ENCODE results near the gene SLC9A7.
A peak's percentile ranks its signal among the peaks of the same experiment; 100 is the strongest.

SLC9A7 gene

GRCh38 chrX:46703980-46704379 lies 54.9 kb downstream of the SLC9A7 start:
- DNase-seq (ENCODE audit: low spot score) = no peak

- no peak for DNase-seq (ENCODE audit: low spot score)
Measured at GRCh38 chrX:46698691-46699090, 60.2 kb downstream of the SLC9A7 start.

GRCh38 chrX:46695491-46695890 lies 63.4 kb downstream of the SLC9A7 start:
- DNase-seq (ENCODE audit: low spot score) = no peak

- DNase-seq (ENCODE audit: low spot score) = no peak
Measured at GRCh38 chrX:46694549-46694948, 64.4 kb downstream of the SLC9A7 start.

DNA sequence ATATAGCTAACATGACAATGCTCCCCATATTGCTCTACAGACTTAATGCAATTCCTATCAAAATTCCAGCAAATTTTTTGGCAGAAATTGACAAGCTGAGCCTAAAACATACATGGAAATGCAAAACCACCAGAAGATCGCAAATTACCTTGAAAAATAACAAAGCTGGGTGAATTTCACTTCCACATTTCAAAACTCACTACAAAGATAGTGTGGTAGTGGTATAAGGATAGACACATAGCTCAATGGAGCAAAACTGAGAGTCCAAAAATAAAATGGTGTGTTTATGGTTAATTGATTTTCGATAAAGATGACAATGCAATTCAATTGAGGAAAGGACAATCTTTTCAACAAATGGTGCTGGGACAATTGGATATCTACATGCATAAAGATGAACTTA lies 65.8 kb downstream of the SLC9A7 start:
- no peak for DNase-seq (ENCODE audit: low spot score)

- no peak for DNase-seq (ENCODE audit: low spot score)
Measured at GRCh38 chrX:46690818-46691217, 68.1 kb downstream of the SLC9A7 start.

DNA sequence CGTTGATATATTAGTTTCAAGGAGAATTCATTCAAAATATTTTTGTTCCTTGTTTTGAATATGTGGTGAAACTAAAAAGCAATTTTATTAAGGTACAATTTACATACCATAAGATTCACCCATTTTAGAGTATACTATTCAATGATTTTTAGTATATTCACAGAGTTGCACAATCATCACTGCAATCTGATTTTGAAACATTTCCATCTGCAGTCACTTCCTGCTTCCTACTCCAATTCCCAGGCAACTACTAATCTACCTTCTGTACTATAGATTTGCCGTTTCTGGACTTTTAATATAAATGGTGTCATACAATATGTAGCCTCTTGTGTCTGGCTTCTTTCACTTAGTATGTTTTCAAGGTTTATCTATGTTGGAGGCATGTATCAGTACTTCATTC lies 71.3 kb downstream of the SLC9A7 start:
- no peak for DNase-seq (ENCODE audit: low spot score)

DNA sequence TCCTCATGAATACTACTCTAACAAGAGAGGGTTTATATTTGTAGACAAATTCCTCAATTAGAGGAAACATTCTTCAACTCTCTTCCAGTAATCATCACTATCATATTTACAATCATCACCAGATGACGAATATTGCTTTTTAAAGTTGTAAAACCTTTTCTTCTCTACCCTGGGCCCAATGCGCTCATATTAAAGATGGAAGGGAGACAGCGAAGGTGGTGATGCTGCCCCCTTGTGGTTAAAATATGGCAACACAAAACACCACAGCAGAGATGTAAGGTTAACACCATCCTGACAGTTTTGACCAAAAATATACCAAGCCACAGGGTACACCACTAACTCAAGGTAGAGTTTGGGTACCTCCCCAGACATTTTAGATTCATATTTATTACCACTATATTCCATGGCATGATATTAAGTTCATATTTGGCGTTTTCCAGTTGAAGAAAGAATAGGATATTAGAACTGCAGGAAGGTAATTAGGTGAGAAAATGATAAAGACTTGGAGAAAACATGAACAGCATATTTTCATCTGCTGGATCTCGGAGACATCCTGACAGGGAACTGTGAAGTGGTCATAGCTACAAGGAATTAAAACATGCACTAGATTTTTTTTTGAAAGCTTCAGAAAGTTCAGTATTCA lies 72.8 kb downstream of the SLC9A7 start:
- peak; percentile 48 for DNase-seq (ENCODE audit: low spot score)

GRCh38 chrX:46683048-46683447 lies 75.9 kb downstream of the SLC9A7 start:
- DNase-seq (ENCODE audit: low spot score) = no peak

- no peak for DNase-seq (ENCODE audit: low spot score)
Measured at GRCh38 chrX:46681849-46682248, 77.1 kb downstream of the SLC9A7 start.

DNA sequence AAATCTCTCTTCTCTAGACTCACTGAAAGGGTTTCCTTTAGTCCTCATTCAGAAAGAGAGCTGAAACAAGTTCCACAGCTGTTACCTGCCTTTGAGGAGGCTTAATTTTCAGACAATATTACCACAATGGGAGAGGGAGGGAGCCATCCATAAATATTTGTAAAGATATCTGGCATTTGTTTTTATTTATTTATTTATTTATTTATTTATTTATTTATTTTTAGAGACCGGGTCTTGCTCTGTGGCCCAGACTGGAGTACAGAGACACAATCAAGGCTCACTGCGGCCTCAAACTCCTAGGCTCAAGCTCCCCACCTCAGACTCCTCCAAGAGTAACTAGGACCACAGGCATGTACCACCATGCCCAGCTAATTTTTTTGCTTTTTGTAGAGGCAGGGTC lies 80.7 kb downstream of the SLC9A7 start:
- no peak for DNase-seq (ENCODE audit: low spot score)

GRCh38 chrX:46676399-46677356 lies 82.2 kb downstream of the SLC9A7 start:
- no peak for DNase-seq (ENCODE audit: low spot score)

GRCh38 chrX:46673620-46674359 lies 85.1 kb downstream of the SLC9A7 start:
- DNase-seq (ENCODE audit: low spot score) = no peak

DNA sequence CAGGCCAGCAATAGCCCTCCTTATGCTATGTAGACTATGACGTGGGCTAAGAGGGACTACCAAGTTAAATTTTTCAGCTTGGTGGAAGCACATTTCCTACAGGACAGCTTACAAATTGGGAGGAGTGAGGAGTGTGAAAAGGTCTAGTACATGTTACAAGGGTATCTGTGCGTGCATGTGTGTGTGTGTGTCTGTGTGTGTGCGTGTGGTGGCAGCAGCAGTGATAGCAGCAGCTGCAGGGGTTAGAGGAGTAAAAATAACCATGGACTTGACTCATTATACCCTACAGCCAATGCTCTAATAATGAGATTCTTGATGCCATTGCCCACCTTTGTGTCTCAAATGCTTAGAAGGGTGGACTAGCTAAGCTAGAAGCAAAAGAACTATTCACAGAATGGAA lies 88.6 kb downstream of the SLC9A7 start:
- DNase-seq (ENCODE audit: low spot score) = no peak

GRCh38 chrX:46666831-46667230 lies 92.1 kb downstream of the SLC9A7 start:
- DNase-seq (ENCODE audit: low spot score) = no peak

DNA sequence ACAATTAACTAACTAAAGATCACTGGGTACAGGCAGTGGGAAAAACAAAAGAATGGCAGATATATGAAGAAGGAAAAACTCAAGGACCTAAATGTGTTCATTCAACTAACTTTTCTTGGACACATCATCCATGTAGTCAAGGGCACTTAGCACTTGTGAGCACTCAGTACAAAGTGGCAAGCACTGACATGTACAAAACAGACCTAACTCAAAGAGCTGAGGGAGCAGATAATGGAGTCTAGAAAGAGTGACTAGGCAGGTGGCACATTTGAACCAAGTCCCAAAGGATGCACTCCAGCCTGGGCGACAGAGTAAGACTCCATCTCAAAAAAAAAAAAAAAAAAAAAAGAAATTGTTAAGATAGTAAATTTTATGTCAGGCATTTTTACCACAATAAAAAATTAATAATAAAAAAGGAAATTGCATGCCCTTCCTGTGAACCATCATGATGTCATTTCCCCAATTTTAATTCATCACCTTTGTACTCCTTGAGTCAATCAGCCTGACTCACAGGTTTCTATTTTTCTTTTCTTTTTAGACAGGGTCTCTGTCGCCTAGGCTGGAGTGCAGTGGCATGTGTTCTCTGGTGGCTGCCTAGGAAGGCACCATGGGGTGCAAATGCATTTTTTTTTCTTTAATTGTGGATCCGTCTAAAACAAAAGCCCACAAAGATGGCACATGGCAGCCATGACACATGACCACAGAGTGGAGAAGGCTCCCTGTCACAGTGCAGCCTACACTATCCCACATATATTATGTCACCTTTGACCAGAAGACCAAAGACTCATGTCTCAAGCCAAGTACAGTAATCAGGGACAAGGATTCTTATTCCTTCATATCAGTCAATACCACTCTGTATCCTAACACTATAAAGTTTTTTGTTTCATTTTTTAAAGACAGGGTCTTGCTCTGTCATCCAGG lies 93.4 kb downstream of the SLC9A7 start:
- no peak for DNase-seq (ENCODE audit: low spot score)

GRCh38 chrX:46662188-46662958 lies 96.5 kb downstream of the SLC9A7 start:
- DNase-seq (ENCODE audit: low spot score) = no peak

DNA sequence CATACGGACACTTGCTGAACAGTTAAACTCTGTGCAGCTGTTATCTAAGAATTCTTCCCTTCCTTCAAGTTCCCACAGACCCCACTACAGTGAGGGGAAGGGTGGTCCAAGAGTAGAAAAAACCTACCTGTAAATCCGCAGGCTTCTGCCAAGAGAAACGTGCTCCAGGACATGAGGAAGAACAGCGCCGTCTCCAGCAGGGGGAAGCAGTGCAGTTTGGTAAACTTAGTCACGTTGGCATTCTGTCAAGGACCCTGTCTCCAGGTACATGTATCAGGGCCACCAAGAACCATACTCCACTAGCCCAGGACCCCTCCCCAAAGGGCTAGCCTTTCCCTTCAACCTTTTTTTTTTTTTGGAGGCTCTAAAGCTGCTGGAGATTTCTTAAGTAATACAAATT lies 105.4 kb downstream of the SLC9A7 start:
- no peak for DNase-seq (ENCODE audit: low spot score)

DNA sequence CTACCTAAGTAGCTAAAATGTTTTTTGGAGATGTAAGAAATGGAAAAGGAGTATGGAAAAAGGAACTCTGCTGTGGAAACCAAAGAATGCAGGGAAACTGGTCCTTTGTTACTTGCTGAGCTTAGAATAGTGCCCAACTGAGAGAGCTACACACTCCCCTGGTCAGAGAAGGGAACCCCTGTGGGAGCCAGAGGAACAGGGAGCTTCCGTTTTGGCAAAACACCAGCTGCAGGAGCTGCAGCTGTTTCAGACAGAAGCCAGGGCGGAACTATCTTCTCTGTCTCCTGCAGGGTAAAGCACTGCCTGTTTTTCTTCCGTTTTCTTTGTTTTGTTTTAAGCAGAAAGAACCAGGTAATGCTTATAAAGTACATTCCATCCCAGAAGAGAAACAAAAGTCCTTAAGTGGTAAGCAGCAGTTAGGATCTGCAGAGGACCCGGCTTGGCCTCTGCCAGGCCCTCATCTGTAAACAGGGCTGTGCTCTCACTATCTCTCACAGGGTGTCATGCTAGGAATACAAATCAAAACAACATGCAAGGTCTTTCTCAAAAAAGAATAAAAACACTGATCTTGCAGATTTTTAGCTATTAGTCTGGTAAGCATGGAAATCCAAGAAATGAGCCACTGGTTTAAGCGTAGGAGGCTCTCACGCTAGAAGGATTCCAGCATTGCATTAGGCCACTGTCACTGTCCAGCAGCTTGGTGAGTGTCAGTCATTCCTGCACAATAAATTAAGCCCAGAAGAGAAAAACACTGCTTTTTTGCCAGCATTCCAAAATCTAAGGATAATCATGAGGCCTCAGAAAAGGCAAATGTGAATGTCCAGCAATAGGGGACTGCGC lies 109.3 kb downstream of the SLC9A7 start:
- DNase-seq (ENCODE audit: low spot score) = no peak

- DNase-seq (ENCODE audit: low spot score) = no peak
Measured at GRCh38 chrX:46648660-46649059, 110.3 kb downstream of the SLC9A7 start.

Data from AG08395 (cell line).